Fibroblast of skin of scalp (primary cell): ENCODE data around the gene OPTN.
"Not testable (repeated sequence)": the region's sequence is repeated elsewhere in the genome, so short reads cannot be mapped to it uniquely, and the experiment has no call there.

ENCODE experiments used
- DNase-seq: peaks from one replicate; pipeline ENCODE4 v3.0.0-alpha.2; 2013

OPTN gene

GRCh38 chr10:13120786-13121499 lies 21.0 kb downstream of the OPTN start:
- DNase-seq = no peak

GRCh38 chr10:13121500-13121854 lies 21.5 kb downstream of the OPTN start:
- no peak for DNase-seq

- DNase-seq = peak; percentile 6
Measured at GRCh38 chr10:13136651-13137050, 36.7 kb downstream of the OPTN start.

GRCh38 chr10:13139150-13139549 lies 39.2 kb downstream of the OPTN start:
- no peak for DNase-seq

- DNase-seq = no peak
Measured at GRCh38 chr10:13139676-13140075, 39.7 kb downstream of the OPTN start.

- DNase-seq = no peak
Measured at GRCh38 chr10:13140627-13141190, 40.7 kb downstream of the OPTN start.

- no peak for DNase-seq
Measured at GRCh38 chr10:13143766-13144165, 43.8 kb downstream of the OPTN start.

- no peak for DNase-seq
Measured at GRCh38 chr10:13144814-13145213, 44.9 kb downstream of the OPTN start.

- peak; percentile 13 for DNase-seq
Measured at GRCh38 chr10:13146379-13146778, 46.4 kb downstream of the OPTN start.

GRCh38 chr10:13147161-13147560 lies 47.2 kb downstream of the OPTN start:
- DNase-seq = no peak

- DNase-seq = no peak
Measured at GRCh38 chr10:13152296-13152695, 52.3 kb downstream of the OPTN start.

GRCh38 chr10:13155860-13156259 lies 55.9 kb downstream of the OPTN start:
- not testable (repeated sequence) for DNase-seq

GRCh38 chr10:13158401-13158800 lies 58.4 kb downstream of the OPTN start:
- no peak for DNase-seq

GRCh38 chr10:13160934-13161856 lies 61.2 kb downstream of the OPTN start, which contains the start of gene MCM10:
Gene MCM10 (plus strand): TSS chr10:13161558. CDS start chr10:13164203, 2,645 bp downstream.
- peak; percentile 100 for DNase-seq

GRCh38 chr10:13161857-13162271 lies 61.9 kb downstream of the OPTN start:
- DNase-seq = no peak

- no peak for DNase-seq
Measured at GRCh38 chr10:13163859-13164258, 63.9 kb downstream of the OPTN start.

- no peak for DNase-seq
Measured at GRCh38 chr10:13165177-13165576, 65.2 kb downstream of the OPTN start.

- no peak for DNase-seq
Measured at GRCh38 chr10:13167568-13167967, 67.6 kb downstream of the OPTN start.

GRCh38 chr10:13168781-13169180 lies 68.8 kb downstream of the OPTN start:
- DNase-seq = no peak

- no peak for DNase-seq
Measured at GRCh38 chr10:13173616-13174015, 73.7 kb downstream of the OPTN start.

GRCh38 chr10:13180788-13181187 lies 80.8 kb downstream of the OPTN start:
- DNase-seq = no peak

GRCh38 chr10:13182424-13182823 lies 82.5 kb downstream of the OPTN start:
- no peak for DNase-seq

- DNase-seq = no peak
Measured at GRCh38 chr10:13183625-13184024, 83.7 kb downstream of the OPTN start.
